CD1c-positive myeloid dendritic cell (primary cell): ENCODE measurements around the gene CYB5RL.
"Not testable (repeated sequence)": the region's sequence is repeated elsewhere in the genome, so short reads cannot be mapped to it uniquely, and the experiment has no call there.

Source experiments
- DNase-seq: peaks from one replicate; pipeline ENCODE4 v3.0.0-alpha.2; 2016; ENCODE audit errors: extremely low spot score

The CYB5RL gene

DNA sequence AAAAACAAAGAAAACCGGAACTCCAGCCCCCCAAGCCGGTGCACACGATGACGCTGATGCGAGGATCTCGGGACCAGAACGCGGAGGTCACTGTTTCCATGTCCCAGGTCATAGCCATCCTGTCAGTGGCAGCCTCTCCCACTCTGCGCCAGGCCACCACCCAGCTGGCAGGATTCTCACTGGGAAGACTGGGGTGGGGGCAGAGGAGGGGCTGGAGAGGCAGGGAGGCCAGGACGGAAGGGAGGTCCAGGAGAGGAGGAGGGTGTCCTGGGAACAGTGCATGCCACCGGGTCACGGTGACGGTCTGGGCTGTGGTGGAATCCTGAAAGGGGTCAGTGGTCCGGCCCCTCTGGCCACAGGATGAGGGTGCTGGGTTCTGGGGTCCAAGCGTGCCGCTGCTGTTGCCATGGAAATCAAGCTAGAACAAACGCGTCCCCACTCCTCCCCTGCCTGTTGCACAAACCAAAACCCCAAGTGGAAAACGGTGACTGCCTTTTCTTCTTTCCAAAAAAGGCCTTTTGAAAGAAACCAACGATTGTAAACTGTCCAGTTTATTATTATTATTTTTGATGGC lies 26.2 kb upstream of the CYB5RL start:
- no peak for DNase-seq

DNA sequence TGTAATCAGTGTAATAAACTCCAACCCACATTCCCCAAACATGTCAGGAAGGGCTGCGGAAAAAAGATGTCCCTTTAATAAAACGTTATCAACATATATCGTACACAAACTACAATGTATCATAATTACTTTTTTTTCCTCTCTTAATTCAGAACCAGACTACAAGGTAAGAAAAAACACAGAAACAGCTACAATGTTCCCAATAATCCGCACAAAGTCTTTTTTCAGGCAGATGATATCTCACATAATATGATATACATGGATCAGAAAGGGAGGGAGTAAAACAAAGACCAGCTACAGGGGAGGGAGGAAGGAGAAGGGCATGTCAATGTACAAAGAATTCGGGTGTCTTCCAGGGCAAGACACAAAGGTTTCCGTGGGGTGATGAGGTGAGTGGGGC lies 25.5 kb upstream of the CYB5RL start:
- DNase-seq: no peak

DNA sequence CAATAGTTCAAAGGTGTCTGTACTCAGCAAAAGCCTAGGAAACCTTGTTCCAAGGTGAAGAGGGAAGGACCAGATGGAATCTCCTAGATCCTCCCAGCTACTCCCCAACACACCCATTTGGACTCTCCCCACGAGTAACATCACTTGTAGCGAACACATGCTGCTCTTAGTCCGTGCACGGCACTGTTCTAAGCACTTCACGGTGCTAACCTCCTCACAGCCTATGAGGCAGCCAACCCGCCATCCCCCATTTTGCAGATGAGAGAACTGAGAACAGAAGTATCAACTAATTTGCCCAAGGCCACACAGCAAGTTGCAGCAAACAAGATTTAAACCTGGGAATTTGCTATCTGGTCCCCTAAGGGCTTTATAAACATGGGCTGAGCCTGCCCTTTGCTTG lies 24.4 kb upstream of the CYB5RL start:
- no peak for DNase-seq

DNA sequence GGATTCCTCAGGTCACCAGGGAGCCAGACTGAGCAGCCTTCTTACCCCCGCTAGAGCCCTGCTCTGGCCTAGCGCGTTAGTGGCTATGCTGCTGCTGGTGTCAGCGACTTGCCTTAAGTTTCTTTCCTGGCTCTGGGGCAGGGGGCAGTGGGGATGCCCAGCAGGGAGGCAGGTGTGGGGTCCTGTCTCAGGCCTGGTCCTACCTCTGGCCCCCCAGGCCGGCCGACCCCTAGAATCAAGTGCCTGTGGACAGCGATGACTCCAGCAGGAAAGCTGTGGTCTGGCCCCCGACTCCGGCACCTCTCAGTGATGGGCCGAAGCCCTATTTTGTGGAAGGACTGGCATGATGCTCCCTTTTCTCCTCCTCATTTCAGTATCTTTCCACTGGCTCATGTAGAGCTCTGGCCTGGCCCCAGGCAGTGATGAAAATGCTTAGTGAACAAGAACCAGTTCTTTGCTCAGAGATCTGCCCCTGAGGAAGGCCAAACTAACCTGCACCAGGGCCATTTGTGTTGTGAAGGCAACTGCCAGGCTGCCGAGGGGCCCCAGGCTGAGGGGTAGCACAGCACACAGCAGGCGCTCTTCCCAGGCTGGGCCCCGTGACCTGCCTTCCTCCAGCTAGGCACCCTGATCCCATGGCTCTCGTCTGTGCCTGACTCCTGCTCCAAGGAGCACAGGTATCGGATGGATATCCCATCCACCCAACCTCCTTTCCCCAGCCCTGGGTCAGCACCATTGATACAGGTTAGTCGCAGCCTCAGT lies 23.8 kb upstream of the CYB5RL start:
- no peak for DNase-seq

DNA sequence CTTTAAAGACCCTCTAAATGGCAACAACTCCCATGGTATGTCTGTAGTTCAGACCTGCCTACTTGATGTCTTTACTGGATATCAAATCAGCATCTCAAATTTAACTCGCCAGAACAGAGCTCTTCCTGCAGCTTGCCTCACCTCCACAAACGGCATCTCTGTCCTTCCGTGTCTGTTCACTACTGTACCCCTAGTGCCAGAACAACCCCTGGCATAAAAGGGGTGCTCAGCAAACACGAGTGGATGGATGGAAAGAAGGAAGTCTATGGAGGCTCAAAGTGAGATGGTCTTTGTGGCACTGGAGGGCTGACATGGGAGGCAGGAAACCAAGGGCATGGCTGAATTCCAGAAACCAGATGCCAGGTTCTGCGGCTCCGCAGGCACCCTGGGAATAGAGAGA lies 22.9 kb upstream of the CYB5RL start:
- DNase-seq: no peak

DNA sequence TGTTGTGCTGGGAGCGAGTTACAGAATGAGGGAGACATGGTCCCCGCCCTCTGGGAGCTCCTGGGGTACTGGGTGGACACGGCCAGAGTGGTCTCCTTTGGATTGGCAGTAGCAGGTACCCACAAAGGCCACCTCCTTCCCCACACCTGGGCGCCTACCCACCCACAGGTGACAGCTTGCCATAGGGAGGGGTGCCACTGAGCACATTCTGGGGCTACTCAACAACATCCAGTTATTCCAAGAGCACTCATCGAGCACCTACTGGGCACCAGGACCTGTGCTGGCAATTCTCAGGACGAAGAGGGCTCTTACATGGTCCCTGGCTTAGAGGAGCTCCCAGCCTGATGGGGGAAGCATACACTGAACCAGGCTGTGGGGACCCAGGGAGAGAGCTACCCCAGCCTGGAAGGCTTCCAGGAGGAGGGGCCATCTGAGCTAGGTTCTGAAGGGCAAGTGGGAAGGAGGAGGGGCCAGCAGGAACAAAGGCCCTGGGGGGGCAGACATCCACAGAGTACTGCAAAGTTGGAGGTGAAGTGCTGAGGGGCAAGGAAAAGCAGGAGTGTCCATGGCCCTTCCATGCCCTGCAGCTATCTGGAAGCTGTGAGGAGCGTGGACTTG lies 22.1 kb upstream of the CYB5RL start:
- DNase-seq: no peak

DNA sequence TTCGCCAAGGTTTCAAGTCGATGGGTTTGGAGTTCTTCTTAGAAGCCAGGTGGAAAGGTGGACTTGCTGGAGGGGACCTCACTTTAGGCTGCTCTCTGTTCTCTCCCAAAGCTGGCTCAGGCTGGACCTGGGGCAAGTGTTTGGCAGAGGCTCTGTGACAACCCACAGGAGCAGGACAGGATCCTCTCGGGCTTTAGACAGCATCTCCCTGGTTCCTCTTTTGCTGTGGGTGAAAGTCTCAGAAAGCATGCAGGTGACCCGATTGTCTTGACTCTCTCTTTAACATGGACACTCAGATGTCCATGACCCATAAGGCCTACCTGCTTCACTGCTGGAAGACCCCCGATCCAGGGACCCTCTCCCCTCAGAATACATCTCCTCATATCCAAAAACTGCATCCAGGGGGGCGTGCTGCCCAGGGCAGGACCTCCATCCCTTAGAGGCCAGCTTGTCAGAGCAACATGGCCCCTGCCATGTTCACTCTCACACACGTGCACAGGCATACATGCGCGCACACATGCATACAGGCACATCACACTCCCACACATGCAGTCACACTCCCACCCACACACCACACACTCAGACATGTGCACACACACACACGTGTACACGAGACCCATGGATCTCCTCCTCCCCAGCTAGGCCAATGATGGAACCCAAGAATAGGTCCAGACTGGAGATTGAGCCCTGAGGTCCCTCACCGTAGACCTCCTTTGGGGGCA lies 21.4 kb upstream of the CYB5RL start:
- peak; percentile 35 for DNase-seq

DNA sequence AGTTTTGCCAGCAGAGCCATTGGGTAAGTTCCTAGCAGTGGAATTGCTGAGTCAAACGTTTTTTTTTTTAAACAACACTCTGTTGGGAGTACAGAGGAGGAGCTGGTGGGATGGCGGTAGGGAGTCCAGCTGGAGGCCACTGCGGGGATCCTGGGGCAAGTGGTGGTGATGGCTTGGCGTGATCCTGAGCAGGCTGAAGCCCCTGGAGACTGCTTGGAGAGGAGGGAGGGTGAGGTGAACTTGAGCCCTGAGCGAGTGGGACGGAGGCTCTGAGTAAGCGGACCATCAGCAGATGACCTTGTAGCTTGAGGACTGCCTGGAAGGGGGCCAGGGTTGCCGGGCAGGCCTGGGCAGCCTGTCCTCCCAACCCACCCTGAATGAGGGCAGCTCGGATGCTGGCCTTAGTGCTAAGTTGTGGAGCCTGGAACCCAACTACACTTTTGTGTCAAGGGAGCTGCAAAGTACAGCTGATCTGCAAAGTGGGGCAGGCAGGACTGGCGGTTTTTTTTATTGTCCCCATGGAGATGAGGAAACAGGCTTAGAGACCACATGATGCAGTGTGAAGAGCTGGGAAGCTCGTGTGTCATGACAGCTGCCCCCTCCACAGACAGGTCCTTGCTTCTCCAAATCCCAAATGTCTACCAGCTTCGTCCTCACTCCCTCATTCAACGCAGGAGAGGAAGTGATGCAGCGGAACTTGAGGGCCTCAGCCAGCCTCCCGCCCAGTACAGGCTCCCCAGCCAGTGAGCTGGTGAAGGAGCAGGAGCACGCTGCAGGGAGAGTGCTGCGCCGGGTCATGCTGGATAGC lies 20.4 kb upstream of the CYB5RL start:
- DNase-seq: peak; percentile 81

DNA sequence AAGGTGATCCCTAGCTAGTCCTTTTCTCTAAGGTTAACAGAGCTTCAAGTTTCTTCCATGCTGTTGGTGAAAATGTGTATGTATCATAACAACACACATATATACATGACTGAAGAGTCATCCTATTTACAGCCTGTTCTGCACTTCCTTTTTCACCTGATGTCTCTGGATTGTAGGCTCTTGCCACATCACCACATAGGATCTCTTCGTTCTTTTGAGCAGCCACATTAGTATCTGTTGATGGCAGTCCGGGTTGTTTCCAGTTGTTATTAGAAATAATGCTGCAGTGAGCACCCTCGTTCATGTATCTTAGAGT lies 19.8 kb upstream of the CYB5RL start:
- peak; percentile 29 for DNase-seq

DNA sequence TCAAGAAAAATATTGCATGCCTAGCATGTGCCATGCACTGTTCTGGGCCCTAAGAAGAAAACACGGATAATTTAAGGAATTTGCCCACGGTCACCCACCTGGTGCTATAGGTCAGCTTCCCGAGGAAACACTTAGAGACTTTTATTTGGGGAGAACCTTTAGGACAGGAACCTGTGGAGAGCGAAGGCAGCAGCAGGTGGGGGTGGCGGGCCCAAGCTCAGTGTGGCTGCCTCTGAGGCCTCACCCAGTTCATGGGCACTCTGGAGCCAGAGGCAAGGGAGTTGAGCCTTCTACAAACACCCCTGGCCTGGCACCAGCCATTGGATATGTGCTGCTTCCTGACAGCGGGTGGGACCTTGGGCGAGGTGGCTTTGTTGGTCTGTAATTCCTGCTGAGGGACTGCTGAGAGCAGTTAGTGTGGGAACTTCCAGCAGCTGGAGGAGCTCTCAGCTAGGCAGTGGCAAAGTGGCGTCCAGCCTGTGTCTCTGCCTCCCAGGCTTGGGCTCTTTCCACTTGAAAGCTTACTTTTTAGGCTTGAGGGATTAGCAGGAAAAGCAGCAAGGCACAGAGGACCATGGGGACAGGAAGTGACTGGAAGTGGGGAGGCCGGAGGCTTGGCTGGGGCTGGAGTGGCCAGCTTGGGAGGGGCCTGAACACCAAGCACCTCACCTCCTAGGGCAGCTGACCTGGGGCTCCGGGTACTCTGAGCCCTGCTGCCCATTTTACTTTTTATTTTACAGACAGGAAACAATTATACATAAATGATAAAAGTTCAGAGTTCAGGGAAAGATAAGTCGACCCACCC lies 19.3 kb upstream of the CYB5RL start:
- no peak for DNase-seq

DNA sequence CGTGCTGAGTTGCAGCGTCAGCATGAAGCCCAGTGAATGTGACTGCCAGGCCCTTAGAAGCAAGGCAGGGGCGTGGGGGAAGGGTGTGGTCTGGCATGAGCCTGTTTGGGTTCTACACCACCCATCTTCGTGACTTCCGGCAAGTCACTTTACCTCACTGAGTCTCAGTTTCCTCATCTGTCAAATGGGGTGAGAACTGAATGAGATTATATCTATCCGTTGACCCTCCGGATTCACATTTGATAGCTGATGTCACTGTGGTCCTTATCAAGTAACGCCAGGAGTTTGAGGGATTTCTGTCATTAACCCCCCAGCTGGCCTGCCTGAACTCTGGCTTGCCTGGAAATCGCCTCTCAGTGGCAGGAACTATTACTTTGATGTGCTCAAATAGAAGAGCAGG lies 15.7 kb upstream of the CYB5RL start:
- no peak for DNase-seq

DNA sequence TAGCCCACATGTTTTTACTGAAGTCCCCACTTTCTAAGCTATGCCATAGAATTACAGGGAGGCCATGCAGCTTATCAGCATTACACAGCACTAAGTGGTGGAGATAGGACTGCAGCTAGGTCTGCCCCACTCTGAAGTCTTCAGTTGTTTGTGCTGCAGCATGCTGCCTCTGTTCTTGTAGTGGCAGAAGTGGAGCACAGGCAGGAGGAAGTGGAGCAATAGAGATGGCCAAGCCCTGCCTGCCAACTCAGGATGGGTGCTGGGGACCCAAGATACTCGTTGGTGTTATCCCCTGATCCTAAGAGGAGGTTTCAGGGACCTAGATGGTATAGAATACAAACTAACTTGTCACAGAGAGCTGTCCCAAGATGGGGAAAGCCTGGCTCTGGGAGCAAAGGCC lies 13.0 kb upstream of the CYB5RL start:
- no peak for DNase-seq

DNA sequence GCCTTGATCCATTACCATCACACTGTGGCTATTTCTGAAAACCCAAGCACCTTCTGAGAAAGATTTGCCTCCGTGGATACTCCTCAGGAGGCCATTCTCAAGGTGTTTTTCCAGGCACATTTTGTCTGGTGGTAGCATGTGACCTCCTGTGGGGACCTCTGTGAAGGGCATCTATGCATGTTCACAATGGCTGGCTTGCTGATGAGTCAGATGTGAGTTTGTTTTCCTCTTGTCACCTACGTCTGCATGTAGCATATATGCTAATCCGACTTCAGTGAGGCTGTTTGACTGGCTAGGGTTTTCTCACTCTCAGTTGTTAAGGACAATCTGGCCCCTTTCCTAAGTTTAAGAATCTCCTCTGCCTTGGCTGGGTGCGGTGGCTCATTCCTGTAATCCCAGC lies 8.1 kb upstream of the CYB5RL start:
- not testable (repeated sequence) for DNase-seq

DNA sequence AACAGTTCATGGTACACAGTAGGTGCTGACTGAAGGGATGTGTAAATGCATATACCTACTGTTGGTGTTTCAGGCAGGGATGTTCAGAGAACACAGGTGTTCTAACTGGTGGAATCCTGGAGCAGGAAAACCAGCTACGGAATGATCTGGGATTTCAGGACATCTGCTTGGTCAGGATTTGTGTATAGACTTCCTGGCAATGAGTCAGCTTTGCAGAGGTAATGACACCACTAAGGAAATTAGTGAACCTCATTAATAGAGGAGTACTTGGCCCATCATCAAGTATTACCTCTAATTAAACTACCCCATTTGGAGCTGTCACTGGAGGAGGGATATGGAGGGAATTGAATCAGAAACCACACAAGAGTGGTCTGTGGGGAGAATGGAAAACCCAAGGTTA lies 7.5 kb upstream of the CYB5RL start:
- no peak for DNase-seq

DNA sequence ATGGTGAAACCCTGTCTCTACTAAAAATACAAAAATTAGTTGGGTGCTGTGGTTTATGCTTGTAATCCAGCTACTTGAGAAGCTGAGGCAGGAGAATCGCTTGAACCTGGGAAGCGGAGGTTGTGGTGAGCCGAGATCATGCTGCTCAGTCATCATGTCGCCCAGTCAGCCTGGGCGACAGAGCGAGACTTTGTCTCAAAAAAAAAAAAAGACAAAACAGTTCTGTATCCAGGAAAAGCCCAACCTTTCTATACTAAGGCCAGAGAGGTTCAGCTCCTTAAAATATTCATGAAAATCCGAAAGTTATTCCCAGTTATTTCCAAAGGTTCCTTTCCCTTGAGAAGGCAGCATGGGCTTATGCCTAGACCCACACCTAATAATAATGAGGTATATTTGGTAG lies 4.4 kb upstream of the CYB5RL start:
- DNase-seq: no peak

DNA sequence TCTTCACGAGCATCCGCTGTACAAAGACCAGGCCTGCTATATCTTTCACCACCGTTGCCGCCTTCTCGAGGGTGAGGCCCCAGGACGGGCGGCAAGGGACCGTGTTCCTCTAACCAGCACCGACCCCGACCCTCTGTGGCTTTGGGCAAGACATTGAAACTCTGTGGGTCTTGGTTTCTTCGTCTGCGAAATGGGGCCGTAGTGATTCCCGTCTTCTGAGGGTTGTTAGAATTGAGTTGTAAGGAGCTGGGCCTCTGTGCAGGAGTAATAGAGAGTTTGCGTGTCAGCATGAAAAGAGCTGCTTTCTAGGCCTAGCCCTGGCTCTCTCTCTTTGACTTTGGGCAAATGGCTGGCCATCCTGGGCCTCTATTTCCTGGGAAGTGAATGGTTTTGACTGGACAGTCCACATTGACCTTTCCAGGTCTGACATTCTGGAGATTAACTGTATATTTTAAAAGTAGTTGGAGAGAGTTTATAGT lies 728 bp upstream of the CYB5RL start:
- DNase-seq: no peak

DNA sequence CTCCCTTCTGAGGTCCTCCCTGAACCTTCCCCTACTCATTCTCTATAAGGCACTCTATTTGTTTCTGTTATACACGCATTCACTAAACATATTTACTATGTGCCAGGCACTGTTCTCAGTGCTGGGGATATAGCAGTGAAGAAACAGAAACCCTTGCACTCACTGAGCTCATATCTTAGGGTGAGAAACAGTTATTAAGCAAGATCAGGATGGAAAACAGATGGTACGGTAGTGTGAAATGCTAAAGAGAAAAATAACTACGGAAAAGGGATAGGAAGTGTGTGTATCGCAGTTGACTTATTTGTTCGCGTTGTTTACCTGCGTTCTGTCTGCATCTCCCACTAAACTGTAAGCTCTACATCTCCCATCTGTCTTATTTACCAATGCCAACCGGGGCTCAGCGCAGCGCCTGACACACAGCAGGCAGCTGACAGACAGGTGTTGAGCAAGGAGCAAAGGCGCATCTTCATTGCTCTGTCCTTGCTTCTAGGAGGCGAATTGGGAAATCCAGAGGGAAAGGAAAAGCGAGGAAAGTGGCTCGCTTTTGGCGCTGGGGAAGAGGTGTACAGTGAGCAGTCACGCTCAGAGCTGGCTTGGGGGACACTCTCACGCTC lies 572 bp downstream of the CYB5RL start:
- DNase-seq: peak; percentile 3

DNA sequence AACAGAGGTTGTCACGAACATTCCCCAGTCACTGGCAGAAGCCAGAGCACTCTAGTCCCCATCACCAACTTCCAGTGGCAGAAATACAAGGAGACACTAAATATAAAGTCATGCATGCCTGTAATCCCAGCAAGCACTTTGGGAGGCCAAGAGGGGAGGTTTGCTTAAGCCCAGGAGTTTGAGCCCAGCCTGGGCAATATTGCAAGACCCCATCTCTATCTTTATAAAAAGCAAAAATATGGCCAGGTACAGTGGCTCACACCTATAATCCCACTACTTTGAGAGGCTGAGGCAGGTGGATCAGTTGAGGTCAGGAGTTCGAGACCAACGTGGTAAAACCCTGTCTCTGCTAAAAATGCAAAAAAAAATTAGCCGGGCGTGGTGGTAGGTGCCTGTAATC lies 6.4 kb downstream of the CYB5RL start:
- DNase-seq: no peak

DNA sequence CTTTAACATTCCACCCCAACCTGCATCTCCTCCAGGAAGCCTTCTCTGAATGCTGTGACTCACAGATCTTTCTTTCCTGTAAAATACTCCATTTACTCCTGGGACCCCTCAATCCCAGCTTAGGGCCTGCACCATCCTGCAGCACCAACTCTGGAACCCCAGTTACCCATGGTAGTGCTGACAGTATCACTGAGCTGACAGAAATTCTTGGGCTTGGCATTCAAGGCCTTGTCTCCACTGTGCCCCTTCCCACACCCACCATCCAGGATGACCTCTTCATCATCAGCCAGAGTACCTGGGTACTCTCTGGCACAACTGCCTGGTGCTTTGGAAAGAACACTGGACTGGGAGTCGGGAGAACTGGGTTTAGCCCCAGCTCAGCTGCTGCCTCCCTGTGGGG lies 8.3 kb downstream of the CYB5RL start:
- DNase-seq: no peak

DNA sequence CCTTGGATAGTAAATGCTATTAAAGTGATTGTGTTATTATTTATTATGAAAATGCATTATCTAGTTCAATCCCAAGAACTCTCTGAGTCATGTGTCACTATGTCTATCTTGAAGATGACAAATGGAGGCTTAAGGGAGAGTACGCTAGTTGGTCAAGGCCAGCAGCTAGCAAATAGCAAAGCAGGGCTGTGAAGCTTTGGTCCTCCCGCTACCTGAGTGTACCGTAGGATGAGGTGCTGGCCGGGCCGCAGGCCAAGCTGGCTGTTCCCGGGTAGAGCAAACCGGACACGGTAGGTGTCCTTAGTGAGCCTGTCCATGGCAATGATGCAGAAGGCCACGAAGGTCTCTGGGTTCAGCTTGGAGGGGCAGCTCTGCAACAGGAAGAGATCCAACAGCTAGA lies 9.3 kb downstream of the CYB5RL start:
- no peak for DNase-seq

DNA sequence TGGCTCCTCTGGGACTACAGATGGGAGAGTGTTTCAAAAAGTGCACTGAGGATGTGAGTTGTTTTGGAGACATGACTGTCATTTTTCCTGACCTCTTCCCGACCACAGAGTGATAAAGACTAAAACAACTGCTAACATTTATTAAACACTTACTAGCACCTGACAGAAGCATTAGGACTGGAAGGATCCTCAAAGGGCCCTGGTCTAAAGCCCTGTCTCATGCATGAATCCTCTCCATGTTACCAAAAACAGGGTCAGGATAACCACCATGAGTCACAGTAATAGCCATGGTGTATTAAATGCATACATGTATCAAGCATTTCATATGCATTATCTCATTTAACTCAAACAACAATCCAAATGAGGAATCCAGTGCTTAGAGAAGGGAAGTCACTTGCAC lies 11.5 kb downstream of the CYB5RL start:
- DNase-seq: no peak
